SK-N-SH (cell line): ENCODE measurements around the gene CLMN. TPM values are rescaled to one million over a fixed set of nuclear protein-coding genes. Genes with fewer than 3 reads are reported as not detected.

Experiments
- CTCF ChIA-PET: fragments of 300-600, 350-600 bp; formaldehyde crosslinking; extraction: SDS; loops from one replicate; lab custom pipeline; 2021; lab: Yijun Ruan, JAX
- POLR2A ChIA-PET: fragments of 350-600 bp; sonication (Branson Sonifier 250); formaldehyde crosslinking; extraction: SDS; loops from one replicate; lab custom pipeline; 2020; ENCODE audit warnings: antibody characterized with exemption, inconsistent platforms; lab: Yijun Ruan, JAX
- DNase-seq: peaks from one replicate; pipeline ENCODE4 v3.0.0; 2012
- H2AFZ ChIP-seq: fragments of 200-600 bp; sonication (generic); 2 replicates; pipeline ENCODE4 v1.8.1; 2016; ENCODE audit warnings: antibody characterized with exemption, mild to moderate bottlenecking, low read depth
- H3F3A ChIP-seq: fragments of 200-600 bp; sonication (generic); replicated peaks from 2 replicates; pipeline ENCODE3; 2016; ENCODE audit warnings: antibody characterized with exemption, mild to moderate bottlenecking; ENCODE audit not compliant: insufficient read depth
- H3K27ac ChIP-seq, 2 experiments: fragments of 200-500 bp in 1 of 2; fragments of 200-600 bp in 1 of 2; sonication (Bioruptor generic) in 1 of 2; sonication (generic), shearing (Covaris generic) in 1 of 2; 2 replicates each; pipeline versions ENCODE4 v1.5.1 to v1.6.1; 2014 to 2016; ENCODE audit warnings: low read depth in 2 of 2, inconsistent platforms in 1 of 2, low read length in 1 of 2, mild to moderate bottlenecking in 1 of 2, mixed read lengths in 1 of 2
- H3K27me3 ChIP-seq: fragments of 200-600 bp; sonication (generic), shearing (Covaris generic); 2 replicates; pipeline ENCODE4 v1.6.1; 2016; ENCODE audit warnings: mixed run types; ENCODE audit not compliant: insufficient read depth
- H3K36me3 ChIP-seq, 2 experiments: fragments of 200-500 bp in 1 of 2; fragments of 200-600 bp in 1 of 2; sonication (Bioruptor generic) in 1 of 2; sonication (generic) in 1 of 2; replicated peaks in 1 of 2; 2 replicates each; pipeline versions ENCODE3 to v1.5.1; 2014 to 2016; ENCODE audit warnings: low read length in 1 of 2, mild to moderate bottlenecking in 1 of 2; ENCODE audit not compliant: insufficient read depth in 2 of 2, control insufficient read depth in 1 of 2
- H3K4me1 ChIP-seq, 2 experiments: fragments of 200-500 bp in 1 of 2; fragments of 200-600 bp in 1 of 2; sonication (Bioruptor generic) in 1 of 2; sonication (generic), shearing (Covaris generic) in 1 of 2; 2 replicates each; pipeline versions ENCODE4 v1.5.1 to v1.6.1; 2014 to 2016; ENCODE audit warnings: low read depth in 1 of 2, low read length in 1 of 2, mixed run types in 1 of 2; ENCODE audit not compliant: insufficient read depth in 2 of 2, control insufficient read depth in 1 of 2
- H3K4me2 ChIP-seq: fragments of 200-600 bp; sonication (generic), shearing (Covaris generic); 2 replicates; pipeline ENCODE4 v1.6.1; 2017; ENCODE audit warnings: mixed run types
- H3K4me3 ChIP-seq, 2 experiments: fragments of 200-500 bp in 1 of 2; fragments of 200-600 bp in 1 of 2; sonication (Bioruptor generic) in 1 of 2; sonication (generic), shearing (Covaris generic) in 1 of 2; 2 replicates each; pipeline versions ENCODE4 v1.5.1 to v1.8.1; 2014 to 2016; ENCODE audit warnings: low read depth in 2 of 2, inconsistent platforms in 1 of 2, low read length in 1 of 2, mild to moderate bottlenecking in 1 of 2, mixed read lengths in 1 of 2, moderate library complexity in 1 of 2
- H3K79me2 ChIP-seq: fragments of 200-600 bp; sonication (generic); 2 replicates; pipeline ENCODE4 v1.8.1; 2017; ENCODE audit warnings: mild to moderate bottlenecking; ENCODE audit not compliant: insufficient read depth
- H3K9ac ChIP-seq: fragments of 200-600 bp; sonication (generic); 2 replicates; pipeline ENCODE4 v1.6.1; 2017; ENCODE audit warnings: mixed run types
- H3K9me2 ChIP-seq: fragments of 200-600 bp; sonication (generic); 2 replicates; pipeline ENCODE4 v1.6.1; 2017; ENCODE audit warnings: mixed run types
- H3K9me3 ChIP-seq: fragments of 200-600 bp; sonication (generic); 2 replicates; pipeline ENCODE4 v1.6.1; 2017; ENCODE audit warnings: mixed run types, mild to moderate bottlenecking, moderate library complexity
- H4K20me1 ChIP-seq: fragments of 200-600 bp; sonication (generic); 2 replicates; pipeline ENCODE4 v1.6.1; 2017; ENCODE audit warnings: mild to moderate bottlenecking, mixed run types; ENCODE audit not compliant: insufficient read depth
- EZH2phosphoT487 ChIP-seq: fragments of 200-600 bp; sonication (generic); IDR thresholded peaks from 2 replicates; pipeline ENCODE4 v1.6.1; 2017; ENCODE audit warnings: low read depth, mixed run types, mild to moderate bottlenecking, antibody characterized with exemption, moderate library complexity, borderline replicate concordance
- JUND ChIP-seq: IDR thresholded peaks from 2 replicates; pipeline ENCODE4 v1.4.0; 2012
- MEF2A ChIP-seq: IDR thresholded peaks from 2 replicates; pipeline ENCODE4 v1.4.0; 2012; ENCODE audit warnings: low read depth, borderline replicate concordance
- NFIC ChIP-seq: IDR thresholded peaks from 2 replicates; pipeline ENCODE4 v1.4.0; 2012; ENCODE audit warnings: borderline replicate concordance
- PBX3 ChIP-seq: IDR thresholded peaks from 2 replicates; pipeline ENCODE4; 2012
- SMC3 ChIP-seq: IDR thresholded peaks from 2 replicates; pipeline ENCODE4 v1.6.1; 2012; ENCODE audit warnings: low read depth, low read length, improper control_type of control experiment
- TCF12 ChIP-seq: IDR thresholded peaks from 2 replicates; pipeline ENCODE4 v1.4.0; 2012
- ZBTB33 ChIP-seq: IDR thresholded peaks from 2 replicates; pipeline ENCODE4 v1.4.0; 2012; ENCODE audit warnings: low read depth, borderline replicate concordance
- WGBS: methylation state at CpG from one replicate; pipeline ENCODE4 v1.1.6; 2017; ENCODE audit warnings: low lambda C conversion rate; 5-methylcytosine and 5-hydroxymethylcytosine counted together
- polyA plus RNA-seq, 3 experiments: library from polyadenylated mRNA; depleted of rRNA; stranded (reverse); fragments of >200 nt; gene quantifications; 2 replicates each; pipeline ENCODE4 v1.2.3, GENCODE V29; 2012
- TF ChIP-seq, protein P1 (sequence below): fragments of 150-350 bp; IDR thresholded peaks from 2 replicates; pipeline ENCODE4 v1.6.1; 2017; ENCODE audit warnings: antibody characterized with exemption, low read length, low read depth, borderline replicate concordance
- TF ChIP-seq, protein P2 (sequence below): IDR thresholded peaks from 2 replicates; pipeline ENCODE4 v1.4.0; 2012; ENCODE audit warnings: low read depth
- TF ChIP-seq, protein P3 (sequence below): fragments of 200-600 bp; sonication (generic); IDR thresholded peaks from 2 replicates; pipeline ENCODE4 v1.6.1; 2017; ENCODE audit warnings: antibody characterized with exemption, mild to moderate bottlenecking, moderate library complexity

CLMN gene
- polyA plus RNA-seq, 1 of the 3 experiments (the other 2 are of a cell fraction) = 1.4 TPM

DNA sequence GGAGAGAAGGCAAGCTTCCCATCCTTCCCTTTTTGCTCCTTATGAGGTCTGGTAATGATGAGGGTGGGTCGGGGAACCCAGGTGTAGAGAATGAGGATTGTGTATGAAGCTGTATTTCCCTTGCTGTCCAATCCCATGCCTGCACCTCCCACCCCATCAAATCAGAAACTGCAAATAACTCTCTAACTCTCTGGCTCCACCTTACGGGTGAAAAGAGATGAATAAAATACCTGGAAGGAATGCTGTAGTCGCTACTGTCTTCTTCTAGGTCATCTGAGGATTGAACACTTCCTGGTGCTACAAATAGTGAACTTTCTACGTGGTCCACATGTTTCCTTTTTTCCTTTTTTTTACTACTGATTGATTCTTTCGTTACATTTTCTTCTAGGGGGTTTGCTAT lies 123.4 kb downstream of the CLMN start:
- Histone ChIP-seq H2AFZ (no peak overlapping the region), H3K27me3 (no peaks in the 10 kb centered on the region), H3K9me3 (no peaks in the 10 kb centered on the region), H3K4me1 (no peaks in the 10 kb centered on the region), H3K79me2 (no peaks in the 10 kb centered on the region), H4K20me1 (no peaks in the 10 kb centered on the region), H3K27ac (no peak overlapping the region), H3K9me2 (no peaks in the 10 kb centered on the region), H3K9ac (no peak overlapping the region), H3K36me3 (no peaks in the 10 kb centered on the region), H3F3A (no peaks in the 10 kb centered on the region), H3K4me3 (no peak overlapping the region), H3K4me2 (no peak overlapping the region)
- POLR2A ChIA-PET = no interaction called here
- TF ChIP-seq SMC3 (no peak), EZH2phosphoT487 (no peak), TCF12 (no peak), MEF2A (no peak), ZBTB33 (no peak), JUND (no peak), NFIC (no peak)
- TF ChIP-seq, protein P1, sequence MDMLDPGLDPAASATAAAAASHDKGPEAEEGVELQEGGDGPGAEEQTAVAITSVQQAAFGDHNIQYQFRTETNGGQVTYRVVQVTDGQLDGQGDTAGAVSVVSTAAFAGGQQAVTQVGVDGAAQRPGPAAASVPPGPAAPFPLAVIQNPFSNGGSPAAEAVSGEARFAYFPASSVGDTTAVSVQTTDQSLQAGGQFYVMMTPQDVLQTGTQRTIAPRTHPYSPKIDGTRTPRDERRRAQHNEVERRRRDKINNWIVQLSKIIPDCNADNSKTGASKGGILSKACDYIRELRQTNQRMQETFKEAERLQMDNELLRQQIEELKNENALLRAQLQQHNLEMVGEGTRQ = no peak
- TF ChIP-seq, protein P2, sequence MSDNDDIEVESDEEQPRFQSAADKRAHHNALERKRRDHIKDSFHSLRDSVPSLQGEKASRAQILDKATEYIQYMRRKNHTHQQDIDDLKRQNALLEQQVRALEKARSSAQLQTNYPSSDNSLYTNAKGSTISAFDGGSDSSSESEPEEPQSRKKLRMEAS = no peak
- TF ChIP-seq, protein P3, sequence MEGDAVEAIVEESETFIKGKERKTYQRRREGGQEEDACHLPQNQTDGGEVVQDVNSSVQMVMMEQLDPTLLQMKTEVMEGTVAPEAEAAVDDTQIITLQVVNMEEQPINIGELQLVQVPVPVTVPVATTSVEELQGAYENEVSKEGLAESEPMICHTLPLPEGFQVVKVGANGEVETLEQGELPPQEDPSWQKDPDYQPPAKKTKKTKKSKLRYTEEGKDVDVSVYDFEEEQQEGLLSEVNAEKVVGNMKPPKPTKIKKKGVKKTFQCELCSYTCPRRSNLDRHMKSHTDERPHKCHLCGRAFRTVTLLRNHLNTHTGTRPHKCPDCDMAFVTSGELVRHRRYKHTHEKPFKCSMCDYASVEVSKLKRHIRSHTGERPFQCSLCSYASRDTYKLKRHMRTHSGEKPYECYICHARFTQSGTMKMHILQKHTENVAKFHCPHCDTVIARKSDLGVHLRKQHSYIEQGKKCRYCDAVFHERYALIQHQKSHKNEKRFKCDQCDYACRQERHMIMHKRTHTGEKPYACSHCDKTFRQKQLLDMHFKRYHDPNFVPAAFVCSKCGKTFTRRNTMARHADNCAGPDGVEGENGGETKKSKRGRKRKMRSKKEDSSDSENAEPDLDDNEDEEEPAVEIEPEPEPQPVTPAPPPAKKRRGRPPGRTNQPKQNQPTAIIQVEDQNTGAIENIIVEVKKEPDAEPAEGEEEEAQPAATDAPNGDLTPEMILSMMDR = no peak
- no peak for DNase-seq
- CTCF ChIA-PET = interaction anchor here (0.9 kb wide), 1 partner anchor 13 kb away, joined by 4 read pairs; no protein-coding TSS in a partner anchor
- 82% methylated on average over 5 of the region's 5 CpGs for WGBS

DNA sequence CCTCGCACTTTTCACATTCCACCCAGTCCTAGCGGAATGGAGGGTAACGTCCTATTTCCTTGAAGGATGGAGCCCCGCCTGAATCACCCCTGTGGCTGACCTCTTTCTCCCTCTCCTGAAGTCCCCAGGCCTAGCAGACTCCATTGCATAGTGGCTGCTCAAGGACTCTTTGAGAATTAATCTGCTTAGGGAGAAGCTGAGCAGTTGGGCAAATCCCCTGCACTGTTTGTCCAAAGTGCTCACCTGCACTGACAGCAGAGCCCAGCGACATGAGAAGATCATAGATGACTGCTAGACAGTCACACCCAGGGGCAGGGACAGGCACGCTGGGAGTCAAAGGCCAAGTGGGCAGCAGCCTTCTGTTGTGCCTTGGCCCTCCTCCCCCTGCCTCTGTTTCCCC lies 124.7 kb downstream of the CLMN start:
- no peaks in the 10 kb centered on the region for H3K36me3 ChIP-seq
- 84% methylated on average over 5 of the region's 6 CpGs for WGBS
- CTCF ChIA-PET = interaction anchor here (1.0 kb wide), 1 partner anchor 21 kb away, joined by 3 read pairs; no protein-coding TSS in a partner anchor

More for the DNA sequence above, 124.7 kb downstream of the CLMN start:
- Histone ChIP-seq H3K9me3 (no peaks in the 10 kb centered on the region), H3K79me2 (no peaks in the 10 kb centered on the region), H4K20me1 (no peaks in the 10 kb centered on the region), H3F3A (no peaks in the 10 kb centered on the region), H3K4me2 (no peak overlapping the region), H3K27me3 (no peaks in the 10 kb centered on the region), H3K9me2 (no peaks in the 10 kb centered on the region), H2AFZ (no peak overlapping the region), H3K9ac (no peak overlapping the region), H3K4me1 (peaks cover 0 to 5% of the 10 kb centered on the region in 2 experiments; a peak in 2 of 4 replicates), H3K27ac (no peak overlapping the region), H3K4me3 (no peak overlapping the region)
- POLR2A ChIA-PET = no interaction called here
- no peak for DNase-seq
- no peak for TF ChIP-seq EZH2phosphoT487
- TF ChIP-seq NFIC = no peak
- TF ChIP-seq, protein P3 = no peak
- TF ChIP-seq PBX3 = no peak
- TF ChIP-seq, all 33 proteins: peak for 0
